ENCODE measurements around the gene NR1I3. TPM values are rescaled to one million over a fixed set of nuclear protein-coding genes. Genes with fewer than 3 reads are reported as not detected.
A peak's percentile ranks its signal among the peaks of the same experiment; 100 is the strongest.

Gene NR1I3
- polyA plus RNA-seq, 4 donors: 0.28 to 13.3 (median 6.4) TPM

DNA sequence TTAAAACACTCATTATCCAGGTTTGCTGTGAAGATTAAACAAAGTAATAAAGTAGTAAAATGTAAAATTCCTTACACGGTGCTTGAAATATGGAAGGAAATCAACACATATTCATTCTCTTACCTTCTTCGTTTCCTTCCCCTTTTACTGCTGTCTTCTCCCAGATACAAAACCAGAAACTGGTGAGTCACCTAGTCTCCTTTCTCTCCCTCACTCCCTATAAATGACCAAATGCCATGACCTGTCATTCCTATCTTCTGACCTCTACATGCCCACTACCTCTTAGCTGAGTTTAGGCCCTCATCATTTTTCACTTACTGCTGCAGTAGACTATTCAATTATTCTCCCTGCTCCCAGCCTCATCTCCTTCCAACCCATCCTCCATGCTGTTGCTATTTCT is 4.3 kb upstream of the NR1I3 start:
- FAIRE-seq (no peak), DNase-seq (no peak)
- Histone ChIP-seq H3K4me3 (ENCODE audit: low read depth in 1 of 3, low read length in 3 of 3) (no peak overlapping the region), H3K27ac (ENCODE audit: low read depth in 1 of 3, low read length in 2 of 3) (no peak overlapping the region), H3K36me3 (ENCODE audit: control insufficient read depth in 3 of 3, insufficient read depth in 2 of 3, low read depth in 1 of 3, low read length in 3 of 3) (no peaks in the 10 kb centered on the region), H3K4me1 (ENCODE audit: control insufficient read depth in 3 of 3, insufficient read depth in 2 of 3, low read depth in 1 of 3, low read length in 2 of 3) (peaks cover 0 to 15% (median 0%) of the 10 kb centered on the region in 3 donors), H3K27me3 (ENCODE audit: control insufficient read depth in 3 of 3, insufficient read depth in 3 of 3, low read length in 3 of 3) (no peaks in the 10 kb centered on the region), H3K9me3 (ENCODE audit: control insufficient read depth in 2 of 2, insufficient read depth in 1 of 2, low read depth in 1 of 2, low read length in 1 of 2) (no peaks in the 10 kb centered on the region)
- 63 to 82% (median 78%) methylated on average over 2 of the region's 2 CpGs for WGBS, 3 donors

GRCh38 chr1:161241682-161242081 is 3.7 kb upstream of the NR1I3 start:
- no peaks in the 10 kb centered on the region for H3K36me3 ChIP-seq (ENCODE audit: control insufficient read depth in 3 of 3, insufficient read depth in 2 of 3, low read depth in 1 of 3, low read length in 3 of 3)
- no peak overlapping the region for H3K27ac ChIP-seq (ENCODE audit: low read depth in 1 of 3, low read length in 2 of 3)
- DNase-seq (no peak), FAIRE-seq (no peak)
- peaks cover 0 to 15% (median 0%) of the 10 kb centered on the region in 3 donors for H3K4me1 ChIP-seq (ENCODE audit: control insufficient read depth in 3 of 3, insufficient read depth in 2 of 3, low read depth in 1 of 3, low read length in 2 of 3)
- H3K9me3 ChIP-seq (ENCODE audit: control insufficient read depth in 2 of 2, insufficient read depth in 1 of 2, low read depth in 1 of 2, low read length in 1 of 2): no peaks in the 10 kb centered on the region
- no peak overlapping the region for H3K4me3 ChIP-seq (ENCODE audit: low read depth in 1 of 3, low read length in 3 of 3)
- no peaks in the 10 kb centered on the region for H3K27me3 ChIP-seq (ENCODE audit: control insufficient read depth in 3 of 3, insufficient read depth in 3 of 3, low read length in 3 of 3)
- WGBS, 3 donors: 76 to 96% (median 80%) methylated on average over 3 of the region's 3 CpGs

DNA sequence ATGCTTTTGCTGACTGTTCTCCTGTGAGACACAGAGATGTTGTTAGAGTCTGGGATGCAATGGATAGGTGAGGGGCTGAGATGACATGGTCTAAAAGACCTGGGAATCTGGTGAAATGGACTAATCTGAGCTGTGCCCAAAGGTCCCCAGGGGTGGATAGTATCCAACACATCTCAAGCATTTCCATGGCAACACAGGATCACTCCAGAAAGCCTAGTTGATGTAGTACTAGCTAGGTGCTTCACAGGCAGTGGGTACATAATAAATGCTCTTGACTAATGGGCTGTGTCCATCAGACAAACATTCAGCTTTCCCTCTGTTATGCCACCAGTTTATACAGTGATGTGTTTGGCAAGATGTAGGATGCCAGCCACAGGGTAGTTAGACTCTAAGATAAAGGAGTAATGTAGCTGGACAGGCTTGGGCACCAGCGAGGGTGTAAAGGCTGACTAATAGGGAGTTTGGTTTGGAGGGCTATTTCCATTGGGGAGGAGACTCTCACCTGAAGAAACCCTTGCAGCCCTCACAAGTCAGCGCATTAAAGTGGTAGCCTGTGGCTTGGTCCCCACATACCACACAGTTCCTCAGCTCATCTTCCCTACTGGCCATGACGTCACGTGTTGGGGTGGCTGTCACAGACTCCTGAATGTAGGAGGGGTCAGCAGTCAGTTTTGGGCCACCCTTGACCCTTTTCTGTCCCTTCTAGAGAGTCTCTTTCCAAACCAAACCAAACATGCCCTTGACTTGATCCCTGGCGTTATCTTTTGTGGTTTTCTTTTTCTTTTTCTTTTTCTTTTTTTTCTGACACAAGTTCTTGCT is 1.8 kb downstream of the NR1I3 start:
- H3K9me3 ChIP-seq (ENCODE audit: control insufficient read depth in 2 of 2, insufficient read depth in 1 of 2, low read depth in 1 of 2, low read length in 1 of 2): no peaks in the 10 kb centered on the region
- peaks cover 0 to 7% (median 0%) of the 10 kb centered on the region in 3 donors for H3K36me3 ChIP-seq (ENCODE audit: control insufficient read depth in 3 of 3, insufficient read depth in 2 of 3, low read depth in 1 of 3, low read length in 3 of 3)
- H3K4me1 ChIP-seq (ENCODE audit: control insufficient read depth in 3 of 3, insufficient read depth in 2 of 3, low read depth in 1 of 3, low read length in 2 of 3): peaks cover 0 to 17% (median 0%) of the 10 kb centered on the region in 3 donors
- no peak overlapping the region for H3K27ac ChIP-seq (ENCODE audit: low read depth in 1 of 3, low read length in 2 of 3)
- 81 to 85% (median 83%) methylated on average over 5 of the region's 5 CpGs for WGBS, 3 donors
- no peak overlapping the region for H3K4me3 ChIP-seq (ENCODE audit: low read depth in 1 of 3, low read length in 3 of 3)
- no peaks in the 10 kb centered on the region for H3K27me3 ChIP-seq (ENCODE audit: control insufficient read depth in 3 of 3, insufficient read depth in 3 of 3, low read length in 3 of 3)
- no peak for DNase-seq
- FAIRE-seq: no peak

- Histone ChIP-seq H3K9me3 (ENCODE audit: control insufficient read depth in 2 of 2, insufficient read depth in 1 of 2, low read depth in 1 of 2, low read length in 1 of 2) (no peaks in the 10 kb centered on the region), H3K27ac (ENCODE audit: low read depth in 1 of 3, low read length in 2 of 3) (no peak overlapping the region), H3K4me3 (ENCODE audit: low read depth in 1 of 3, low read length in 3 of 3) (no peak overlapping the region), H3K4me1 (ENCODE audit: control insufficient read depth in 3 of 3, insufficient read depth in 2 of 3, low read depth in 1 of 3, low read length in 2 of 3) (peaks cover 0 to 30% (median 0%) of the 10 kb centered on the region in 3 donors), H3K36me3 (ENCODE audit: control insufficient read depth in 3 of 3, insufficient read depth in 2 of 3, low read depth in 1 of 3, low read length in 3 of 3) (peaks cover 3 to 35% (median 11%) of the 10 kb centered on the region in 3 donors), H3K27me3 (ENCODE audit: control insufficient read depth in 3 of 3, insufficient read depth in 3 of 3, low read length in 3 of 3) (no peaks in the 10 kb centered on the region)
- no peak for DNase-seq
- no peak for FAIRE-seq
- WGBS, 3 donors: 86 to 87% (median 86%) methylated on average over 9 of the region's 9 CpGs
These were observed 4.9 kb downstream of the NR1I3 start for GRCh38 chr1:161233102-161233501.

- Histone ChIP-seq H3K27me3 (ENCODE audit: control insufficient read depth in 3 of 3, insufficient read depth in 3 of 3, low read length in 3 of 3) (no peaks in the 10 kb centered on the region), H3K4me3 (ENCODE audit: low read depth in 1 of 3, low read length in 3 of 3) (no peak overlapping the region), H3K4me1 (ENCODE audit: control insufficient read depth in 3 of 3, insufficient read depth in 2 of 3, low read depth in 1 of 3, low read length in 2 of 3) (peaks cover 0 to 40% (median 0%) of the 10 kb centered on the region in 3 donors), H3K27ac (ENCODE audit: low read depth in 1 of 3, low read length in 2 of 3) (no peak overlapping the region), H3K9me3 (ENCODE audit: control insufficient read depth in 2 of 2, insufficient read depth in 1 of 2, low read depth in 1 of 2, low read length in 1 of 2) (no peaks in the 10 kb centered on the region), H3K36me3 (ENCODE audit: control insufficient read depth in 3 of 3, insufficient read depth in 2 of 3, low read depth in 1 of 3, low read length in 3 of 3) (peaks cover 3 to 41% (median 11%) of the 10 kb centered on the region in 3 donors)
- DNase-seq: no peak
- WGBS, 3 donors: 95 to 96% (median 96%) methylated on average over 7 of the region's 7 CpGs
- no peak for FAIRE-seq
These were observed 7.2 kb downstream of the NR1I3 start for GRCh38 chr1:161230762-161231161.

GRCh38 chr1:161229896-161230295 is 8.1 kb downstream of the NR1I3 start:
- peaks cover 3 to 41% (median 11%) of the 10 kb centered on the region in 3 donors for H3K36me3 ChIP-seq (ENCODE audit: control insufficient read depth in 3 of 3, insufficient read depth in 2 of 3, low read depth in 1 of 3, low read length in 3 of 3)
- whole genome bisulfite sequencing, 3 donors: 59 to 62% (median 62%) methylated on average over 3 of the region's 3 CpGs
- H3K27me3 ChIP-seq (ENCODE audit: control insufficient read depth in 3 of 3, insufficient read depth in 3 of 3, low read length in 3 of 3): no peaks in the 10 kb centered on the region
- H3K27ac ChIP-seq (ENCODE audit: low read depth in 1 of 3, low read length in 2 of 3): peak overlapping the region in 1 of 3 donors; percentile 55
- H3K4me1 ChIP-seq (ENCODE audit: control insufficient read depth in 3 of 3, insufficient read depth in 2 of 3, low read depth in 1 of 3, low read length in 2 of 3): peaks cover 0 to 46% (median 4%) of the 10 kb centered on the region in 3 donors
- no peak for FAIRE-seq
- no peak overlapping the region for H3K4me3 ChIP-seq (ENCODE audit: low read depth in 1 of 3, low read length in 3 of 3)
- DNase-seq: peak in 1 of 2 donors; percentile 51
- no peaks in the 10 kb centered on the region for H3K9me3 ChIP-seq (ENCODE audit: control insufficient read depth in 2 of 2, insufficient read depth in 1 of 2, low read depth in 1 of 2, low read length in 1 of 2)

- peak overlapping the region in 1 of 3 donors; percentile 5 for H3K4me3 ChIP-seq (ENCODE audit: low read depth in 1 of 3, low read length in 3 of 3)
- FAIRE-seq: no peak
- H3K36me3 ChIP-seq (ENCODE audit: control insufficient read depth in 3 of 3, insufficient read depth in 2 of 3, low read depth in 1 of 3, low read length in 3 of 3): peaks cover 3 to 41% (median 11%) of the 10 kb centered on the region in 3 donors
- H3K27me3 ChIP-seq (ENCODE audit: control insufficient read depth in 3 of 3, insufficient read depth in 3 of 3, low read length in 3 of 3): no peaks in the 10 kb centered on the region
- peak in 1 of 2 donors; percentile 33 for DNase-seq
- 92 to 99% (median 92%) methylated on average over 7 of the region's 7 CpGs for WGBS, 3 donors
- H3K4me1 ChIP-seq (ENCODE audit: control insufficient read depth in 3 of 3, insufficient read depth in 2 of 3, low read depth in 1 of 3, low read length in 2 of 3): peaks cover 0 to 59% (median 8%) of the 10 kb centered on the region in 3 donors
- H3K27ac ChIP-seq (ENCODE audit: low read depth in 1 of 3, low read length in 2 of 3): peak overlapping the region in 1 of 3 donors; percentile 55
- H3K9me3 ChIP-seq (ENCODE audit: control insufficient read depth in 2 of 2, insufficient read depth in 1 of 2, low read depth in 1 of 2, low read length in 1 of 2): no peaks in the 10 kb centered on the region
These were observed 10.0 kb downstream of the NR1I3 start for GRCh38 chr1:161228032-161228431.

DNA sequence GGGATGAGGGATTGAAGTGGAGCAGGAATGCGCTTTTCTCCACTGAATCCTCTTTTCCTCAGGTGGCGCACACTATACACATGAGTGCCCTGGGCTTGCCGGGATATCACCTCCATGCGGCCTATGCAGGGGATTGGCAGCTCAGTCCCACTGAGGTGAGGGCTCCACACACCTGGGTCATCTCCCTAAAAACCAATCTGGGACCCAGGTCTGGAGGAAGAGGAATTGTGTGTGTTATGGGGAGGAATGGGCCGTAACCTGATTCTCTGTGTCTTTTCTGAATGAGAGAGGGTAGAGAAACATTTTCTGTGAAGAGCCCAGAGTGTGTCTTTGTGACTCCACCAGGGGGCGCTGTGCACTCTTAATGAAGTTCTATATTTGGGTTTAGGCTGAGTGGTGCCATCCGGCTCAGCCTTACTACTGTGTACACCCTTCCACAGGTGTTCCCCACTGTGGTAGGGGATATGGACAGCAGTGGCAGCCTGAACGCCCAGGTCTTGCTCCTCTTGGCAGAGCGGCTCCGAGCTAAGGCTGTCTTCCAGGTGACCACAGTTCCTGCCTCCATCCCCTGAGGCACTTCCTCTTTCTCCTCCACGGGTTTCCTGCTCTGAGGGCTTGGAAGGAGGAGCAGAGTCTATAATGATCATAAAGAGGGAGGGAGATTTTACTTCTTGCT is 10.7 kb downstream of the NR1I3 start:
- WGBS, 3 donors: 39 to 43% (median 40%) methylated on average over 10 to 11 of the region's 11 CpGs
- H3K4me1 ChIP-seq (ENCODE audit: control insufficient read depth in 3 of 3, insufficient read depth in 2 of 3, low read depth in 1 of 3, low read length in 2 of 3): peaks cover 0 to 66% (median 8%) of the 10 kb centered on the region in 3 donors
- FAIRE-seq: no peak
- peak overlapping the region; percentile 18 to 55 (median 28) for H3K27ac ChIP-seq (ENCODE audit: low read depth in 1 of 3, low read length in 2 of 3)
- H3K36me3 ChIP-seq (ENCODE audit: control insufficient read depth in 3 of 3, insufficient read depth in 2 of 3, low read depth in 1 of 3, low read length in 3 of 3): peaks cover 3 to 36% (median 11%) of the 10 kb centered on the region in 3 donors
- H3K4me3 ChIP-seq (ENCODE audit: low read depth in 1 of 3, low read length in 3 of 3): peak overlapping the region in 2 of 3 donors; percentile 64 to 89
- no peaks in the 10 kb centered on the region for H3K9me3 ChIP-seq (ENCODE audit: control insufficient read depth in 2 of 2, insufficient read depth in 1 of 2, low read depth in 1 of 2, low read length in 1 of 2)
- DNase-seq: peak; percentile 82 to 89
- H3K27me3 ChIP-seq (ENCODE audit: control insufficient read depth in 3 of 3, insufficient read depth in 3 of 3, low read length in 3 of 3): no peaks in the 10 kb centered on the region

Data from small intestine (tissue), 7 donors.